Measurements from ENCODE around the gene TNFRSF21.
"Not testable (repeated sequence)": the region's sequence is repeated elsewhere in the genome, so short reads cannot be mapped to it uniquely, and the experiment has no call there.

TNFRSF21 gene

DNA sequence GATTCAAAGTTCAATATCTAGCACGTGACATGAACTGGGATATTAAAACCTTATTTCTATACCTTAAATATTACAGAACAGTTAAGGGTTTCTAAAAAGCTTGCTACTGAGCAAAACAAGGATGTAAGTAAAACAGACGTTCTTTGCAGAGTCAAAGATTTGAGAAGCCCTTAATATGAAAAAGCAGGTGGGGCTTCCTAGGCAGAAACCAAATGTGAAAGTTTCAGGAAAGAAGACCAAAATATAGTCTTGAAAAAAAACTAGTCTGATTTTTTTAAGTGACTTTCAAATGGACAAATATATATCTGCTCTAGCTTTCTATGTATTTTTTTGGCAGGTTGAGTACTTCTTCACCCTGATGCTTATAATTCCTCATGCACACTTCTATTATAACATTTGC, 63.2 kb downstream of the TNFRSF21 start:
- no peak for DNase-seq

DNA sequence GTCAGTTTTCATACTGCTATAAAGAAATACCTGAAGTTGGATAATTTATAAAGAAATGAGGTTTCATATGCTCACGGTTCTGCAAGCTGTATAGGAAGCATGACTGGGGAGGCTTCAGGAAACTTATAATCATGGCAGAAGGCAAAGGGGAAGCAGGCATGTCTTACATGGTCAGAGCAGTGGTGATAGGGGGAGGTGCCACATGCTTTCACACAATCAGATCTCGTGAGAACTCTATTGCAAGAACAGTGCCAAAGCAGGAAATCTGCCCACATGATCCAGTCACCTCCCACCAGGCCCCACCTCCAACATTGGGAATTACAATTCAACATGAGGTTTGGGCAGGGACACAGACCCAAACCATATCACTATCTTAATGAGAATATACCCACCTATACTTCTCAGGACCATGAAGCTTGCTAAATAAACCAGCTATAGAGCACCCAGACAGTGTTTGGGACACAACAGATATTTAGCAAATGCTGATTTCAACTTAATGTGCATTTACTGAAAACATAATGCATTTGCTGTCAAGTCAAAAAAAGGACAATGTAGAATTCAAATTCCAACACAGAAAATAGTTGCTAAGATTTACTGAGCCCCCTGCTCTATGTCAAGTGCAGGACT, 63.8 kb downstream of the TNFRSF21 start:
- DNase-seq, result no peak

GRCh38 chr6:47242483-47243386, 67.0 kb downstream of the TNFRSF21 start:
- peak; percentile 62 for DNase-seq

GRCh38 chr6:47241742-47242482, 67.8 kb downstream of the TNFRSF21 start:
- DNase-seq, result no peak

DNA sequence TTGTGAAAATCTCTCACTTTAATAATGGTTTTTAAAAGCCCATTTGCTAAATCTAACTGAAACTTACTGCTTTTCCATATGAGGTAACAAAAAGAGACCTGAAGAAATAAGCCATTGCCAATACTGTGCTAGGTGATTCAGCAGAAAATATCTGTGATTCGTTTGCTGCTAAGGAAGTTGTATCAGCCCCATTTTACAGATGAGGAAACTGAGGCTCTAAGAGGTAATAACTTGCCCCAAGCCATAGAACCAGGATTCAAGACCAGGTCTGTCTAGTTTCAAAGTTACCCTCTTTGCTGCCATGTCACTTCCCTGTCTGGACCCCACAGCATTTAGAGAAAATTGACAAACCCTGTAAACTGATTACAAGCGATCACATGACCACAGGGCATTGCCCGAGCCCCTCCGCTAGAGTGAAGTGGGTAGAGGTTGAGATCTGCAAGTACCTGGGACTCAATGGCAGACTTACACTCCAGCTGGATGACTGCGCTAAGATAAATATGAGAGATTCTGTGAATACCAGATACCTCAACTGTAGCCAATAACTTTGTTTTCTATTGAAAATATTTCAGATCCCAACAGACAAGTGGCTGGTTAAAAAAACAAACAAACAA, 69.3 kb downstream of the TNFRSF21 start:
- no peak for DNase-seq

DNA sequence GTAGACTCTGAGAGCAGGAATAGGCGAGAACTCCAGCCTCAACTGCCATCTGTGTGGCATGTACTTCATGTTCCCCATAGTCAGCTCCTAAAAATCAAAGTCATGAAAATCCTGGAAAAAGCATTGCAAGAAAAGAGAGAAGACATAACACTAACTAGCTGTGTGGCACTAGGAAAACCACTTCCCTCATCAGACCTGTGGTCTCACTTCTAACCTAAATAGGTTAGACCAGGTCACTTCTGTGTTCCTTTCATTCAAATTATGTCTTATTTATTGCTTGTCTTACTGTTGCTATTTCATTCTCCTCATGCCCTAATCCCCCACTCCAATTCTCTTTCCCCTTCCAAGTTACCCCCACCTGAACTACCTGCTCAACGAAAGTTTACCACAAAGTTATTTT, 70.2 kb downstream of the TNFRSF21 start:
- DNase-seq, result no peak

DNA sequence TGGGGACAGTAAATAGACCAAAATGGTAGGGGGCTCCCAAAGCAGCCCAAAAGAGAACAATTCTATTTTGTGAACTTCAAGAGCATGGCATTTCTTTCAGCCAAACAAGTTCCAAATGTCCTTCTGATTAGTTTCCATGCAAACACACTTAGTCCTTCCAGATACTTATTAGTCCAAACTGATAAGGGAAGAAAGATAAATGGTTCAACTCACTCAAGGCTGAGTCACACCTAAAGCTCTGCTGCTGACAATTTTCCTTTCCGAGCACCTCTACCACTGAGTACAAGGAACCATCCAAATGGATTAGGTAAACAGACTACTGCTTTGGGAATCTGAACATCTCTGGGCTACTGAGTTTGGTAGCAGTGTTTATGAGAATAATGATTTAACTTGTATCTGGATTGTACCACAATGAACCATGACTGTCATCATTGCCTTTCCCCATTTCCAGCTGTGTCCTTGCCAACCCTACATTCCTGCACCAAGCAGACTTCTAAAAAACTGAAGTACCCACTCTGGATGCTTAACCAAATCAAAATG, 71.2 kb downstream of the TNFRSF21 start:
- no peak for DNase-seq

- no peak for DNase-seq
Observed at GRCh38 chr6:47237196-47237595, 72.5 kb downstream of the TNFRSF21 start.

- no peak for DNase-seq
Observed at GRCh38 chr6:47235964-47236760, 73.5 kb downstream of the TNFRSF21 start.

DNA sequence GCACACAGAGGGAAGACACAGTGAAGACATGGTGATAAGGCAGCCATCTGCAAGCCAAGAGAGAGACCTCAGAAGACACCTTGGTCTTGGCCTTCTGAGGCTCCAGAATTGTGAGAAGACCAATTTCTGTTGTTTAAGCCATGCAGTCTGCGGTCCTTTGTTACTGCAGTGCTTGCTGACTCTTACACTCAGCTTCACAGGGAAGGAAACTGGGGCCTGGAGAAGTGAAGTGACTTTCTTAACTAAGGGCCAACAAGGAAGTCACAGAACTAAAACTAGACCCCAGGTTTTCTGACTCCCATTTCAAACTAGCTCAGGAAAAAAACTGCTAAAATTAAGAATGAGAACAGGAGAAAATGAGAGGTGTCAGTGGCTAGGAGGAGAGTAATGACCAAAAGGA, 74.3 kb downstream of the TNFRSF21 start:
- no peak for DNase-seq

DNA sequence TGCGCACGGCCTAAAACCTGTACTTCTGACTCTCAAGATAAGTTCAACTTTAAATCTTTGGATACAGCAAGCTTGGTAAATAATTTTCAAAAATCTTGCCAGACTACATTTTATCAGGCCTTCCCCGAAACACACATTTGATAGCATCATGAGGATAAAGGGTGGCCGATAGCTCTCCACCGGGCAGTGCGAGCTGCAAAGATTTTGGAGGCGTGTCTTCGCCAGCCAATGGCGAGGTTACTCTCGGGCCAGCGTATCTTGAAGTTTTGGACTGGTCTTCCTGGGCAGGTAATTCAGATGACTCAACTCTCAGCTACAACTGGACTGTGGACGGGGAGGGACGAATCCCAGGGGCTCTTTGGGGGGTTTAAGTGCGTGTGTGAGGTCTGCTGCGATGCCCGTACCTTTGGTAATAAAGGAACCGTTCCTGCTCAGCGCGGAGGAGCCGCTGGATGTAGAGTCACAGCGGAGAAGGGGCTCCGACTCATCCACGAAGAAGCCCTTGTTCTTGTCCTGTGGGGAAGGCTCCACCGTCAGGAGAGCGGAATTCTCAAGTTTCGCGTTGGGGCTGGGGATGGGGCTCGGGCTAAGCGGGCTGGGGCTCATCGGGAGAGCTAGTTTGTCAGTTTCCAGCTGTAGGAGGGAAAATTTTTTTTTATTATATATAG, 75.3 kb downstream of the TNFRSF21 start:
- DNase-seq, result no peak

DNA sequence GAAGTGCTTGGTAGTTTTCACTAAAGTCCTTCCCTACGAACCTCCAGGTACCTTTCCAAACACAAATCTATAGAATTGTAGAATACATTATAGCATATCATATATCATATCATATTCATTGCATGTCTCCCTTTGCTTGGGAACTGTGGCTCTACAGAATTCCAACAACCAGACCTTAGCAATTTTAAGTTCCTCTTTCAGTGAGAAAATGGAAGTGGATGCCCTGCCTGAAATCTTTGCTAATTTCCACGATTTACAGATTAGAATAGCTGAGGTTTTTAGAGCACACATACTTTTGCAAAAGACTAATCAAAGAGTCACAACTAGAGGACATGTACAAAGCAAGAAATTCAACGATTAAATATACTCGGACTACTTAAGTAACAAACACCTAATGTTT, 78.6 kb downstream of the TNFRSF21 start:
- DNase-seq, result no peak

DNA sequence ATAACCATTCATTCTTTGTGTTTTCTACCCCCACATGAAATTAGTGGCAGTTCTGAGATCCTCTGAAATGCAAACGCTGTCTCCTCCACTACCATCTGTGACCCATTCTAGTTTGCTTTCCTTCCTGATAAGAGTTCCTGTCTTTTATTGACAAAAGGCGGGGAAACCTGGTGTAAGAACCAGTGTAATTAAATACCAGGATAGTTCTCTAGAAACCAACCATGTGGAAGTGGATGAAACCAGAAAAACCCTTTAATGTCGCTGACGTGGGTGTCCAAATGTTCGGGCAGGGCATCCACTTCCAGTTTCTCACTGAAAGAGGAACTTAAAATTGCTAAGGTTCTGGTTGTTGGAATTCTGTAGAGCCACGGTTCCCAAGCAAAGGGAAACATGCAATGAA, 79.1 kb downstream of the TNFRSF21 start:
- DNase-seq, result no peak

- no peak for DNase-seq
Observed at GRCh38 chr6:47229255-47229654, 80.5 kb downstream of the TNFRSF21 start.

DNA sequence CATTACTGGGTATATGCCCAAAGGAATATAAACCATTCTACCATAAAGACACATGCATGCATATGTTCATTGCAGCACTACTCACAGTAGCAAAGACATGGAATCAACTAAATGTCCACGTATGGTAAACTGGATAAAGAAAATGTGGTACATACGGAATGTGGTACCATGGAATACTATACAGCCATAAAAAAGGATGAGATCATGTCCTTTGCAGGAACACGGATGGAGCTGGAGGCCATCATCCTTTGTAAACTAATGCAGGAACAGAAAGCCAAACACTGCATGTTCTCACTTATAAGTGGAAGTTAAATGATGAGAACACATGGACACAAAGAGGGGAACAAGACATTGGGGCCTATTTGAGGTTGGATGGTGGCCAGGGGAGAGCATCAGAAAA, 81.6 kb downstream of the TNFRSF21 start:
- DNase-seq, result not testable (repeated sequence)

DNA sequence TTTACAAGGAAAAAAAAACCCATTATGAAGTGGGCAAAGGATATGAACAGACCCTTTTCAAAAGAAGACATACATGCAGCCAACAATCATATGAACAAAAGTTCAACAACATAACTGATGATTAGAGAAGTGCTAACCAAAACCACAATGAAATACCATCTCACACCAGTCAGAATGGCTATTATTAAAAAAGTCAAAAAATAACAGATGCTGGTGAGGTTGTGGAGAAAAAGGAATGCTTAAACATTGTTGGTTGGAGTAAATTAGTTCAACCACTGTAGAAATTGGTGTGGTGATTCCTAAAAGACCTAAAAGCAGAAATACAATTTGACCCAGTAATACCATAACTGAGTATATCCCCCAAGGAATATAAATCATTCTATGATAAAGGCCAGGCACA, 86.5 kb downstream of the TNFRSF21 start:
- DNase-seq, result not testable (repeated sequence)

DNA sequence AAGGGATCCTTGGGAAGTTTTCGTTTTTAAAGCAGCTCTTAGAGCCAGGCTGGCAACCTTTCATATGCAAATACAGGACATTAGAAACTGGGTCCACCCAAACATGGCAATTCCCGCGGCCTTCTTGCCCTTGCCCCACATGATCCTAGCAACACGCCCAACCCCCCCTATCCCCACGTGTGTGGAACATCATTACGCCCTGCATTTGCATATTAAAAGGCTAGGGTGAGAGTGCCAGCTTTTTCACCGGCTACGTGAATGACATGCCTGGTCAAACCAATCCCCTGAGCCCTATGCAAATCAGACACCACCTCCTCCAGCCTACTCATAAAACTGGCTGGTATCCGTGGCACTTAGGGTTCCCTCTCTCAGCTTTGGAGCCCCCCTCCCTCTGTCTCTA, 88.1 kb downstream of the TNFRSF21 start:
- no peak for DNase-seq

DNA sequence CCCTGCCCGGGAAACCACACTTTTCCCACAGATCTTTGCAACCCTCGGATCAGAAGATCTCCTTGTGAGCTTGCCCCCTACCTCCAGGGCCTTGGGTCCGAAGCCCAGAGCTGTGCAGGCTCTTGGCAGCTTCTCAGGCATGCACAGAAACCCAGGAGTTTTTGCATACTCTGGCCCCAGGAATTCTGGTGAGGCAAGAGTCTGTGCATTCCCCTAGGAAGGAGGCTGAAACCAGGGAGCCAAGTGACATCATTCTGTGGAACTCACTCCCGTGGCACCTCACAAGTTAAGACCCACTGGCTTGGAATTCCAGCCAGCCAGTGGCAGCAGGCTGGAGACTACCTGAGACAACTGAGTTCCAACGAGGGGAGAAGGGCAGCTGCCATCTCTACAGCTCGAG, 100.1 kb downstream of the TNFRSF21 start:
- DNase-seq, result no peak

DNA sequence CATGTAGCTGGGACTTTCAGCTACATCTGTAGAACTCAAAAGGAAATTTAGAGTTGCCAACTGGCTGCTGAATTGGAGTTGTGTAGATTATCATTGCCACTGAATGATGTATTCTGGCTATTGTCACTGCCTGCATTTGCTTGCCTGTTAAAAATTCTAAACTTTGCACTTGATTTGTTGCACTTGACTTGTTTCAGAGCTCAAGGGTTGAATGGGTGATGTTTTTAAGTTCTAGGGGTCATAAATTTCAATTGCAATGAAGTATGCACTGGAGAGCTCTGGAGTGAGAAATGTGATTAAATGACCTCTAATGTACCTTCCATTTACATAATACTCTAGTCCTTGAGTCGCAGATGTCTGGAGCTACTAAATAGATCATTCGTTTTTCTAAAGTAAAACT, 102.4 kb downstream of the TNFRSF21 start:
- no peak for DNase-seq

DNA sequence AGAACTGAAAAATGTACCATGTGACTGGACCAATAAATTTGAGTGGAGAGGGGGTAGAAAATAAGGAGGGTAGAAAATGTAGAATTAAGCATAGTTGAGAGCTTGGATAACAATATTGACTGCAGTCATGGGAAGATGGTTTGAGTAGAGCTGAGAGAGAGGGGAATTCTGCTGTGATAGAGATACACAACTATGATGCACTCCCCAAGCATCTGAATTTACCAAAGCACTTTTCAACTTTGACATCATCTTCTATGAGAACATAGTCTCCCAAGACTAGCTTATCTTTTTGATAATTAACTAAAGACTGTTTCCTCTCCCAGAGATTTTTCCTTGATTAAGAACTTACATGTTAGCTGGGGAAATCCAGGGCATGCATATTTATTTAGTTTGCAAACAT, 103.1 kb downstream of the TNFRSF21 start:
- DNase-seq, result no peak

DNA sequence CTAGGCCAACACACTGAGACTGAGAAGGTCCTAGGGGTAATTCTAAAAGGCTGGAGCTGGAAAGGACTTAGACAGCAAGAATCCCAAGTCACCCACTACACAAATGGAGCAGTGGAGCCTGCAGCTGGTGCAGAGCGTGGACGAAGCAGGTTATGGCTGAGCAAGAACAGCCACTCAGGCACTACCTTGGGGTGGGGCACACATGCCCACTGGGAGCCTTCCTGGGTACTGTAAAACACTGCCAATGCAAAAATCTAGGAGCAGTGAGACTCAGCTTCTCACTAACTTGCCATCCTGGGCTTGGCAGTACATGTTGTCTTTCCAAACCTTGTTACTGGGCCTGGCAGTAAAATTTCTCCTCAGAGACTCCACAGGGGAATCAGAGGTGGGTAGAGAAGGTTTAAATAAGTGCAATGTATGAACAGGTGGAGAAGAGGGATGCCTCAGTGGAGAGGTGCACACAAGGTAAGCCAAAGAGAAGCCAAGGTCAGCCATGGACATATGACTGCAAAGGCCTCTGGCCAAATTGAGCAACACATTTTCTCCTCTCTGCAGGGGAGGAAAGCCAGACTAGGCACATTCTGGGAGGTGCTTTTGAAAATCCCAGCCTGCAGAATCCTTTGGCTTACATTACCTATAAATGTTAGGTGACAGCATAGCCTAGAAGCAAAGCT, 105.6 kb downstream of the TNFRSF21 start:
- no peak for DNase-seq

Measured in activated CD4-positive, alpha-beta T cell treated with anti-CD3 and anti-CD28 coated beads for 48 hours (primary cell).